ENCODE results near the gene CAPN10.
A peak's percentile ranks its signal among the peaks of the same experiment; 100 is the strongest.

Gene CAPN10

GRCh38 chr2:240637116-240637900 is 50.8 kb downstream of the CAPN10 start:
- DNase-seq (ENCODE audit: low read depth, low spot score) = no peak

GRCh38 chr2:240637901-240638345 is 51.4 kb downstream of the CAPN10 start:
- no peak for DNase-seq (ENCODE audit: low read depth, low spot score)

- no peak for DNase-seq (ENCODE audit: low read depth, low spot score)
Observed at GRCh38 chr2:240638512-240639160, 52.1 kb downstream of the CAPN10 start.

- DNase-seq (ENCODE audit: low read depth, low spot score) = no peak
Observed at GRCh38 chr2:240639566-240639965, 53.0 kb downstream of the CAPN10 start.

- peak; percentile 76 for DNase-seq (ENCODE audit: low read depth, low spot score)
Observed at GRCh38 chr2:240640939-240641338, 54.4 kb downstream of the CAPN10 start.

- no peak for DNase-seq (ENCODE audit: low read depth, low spot score)
Observed at GRCh38 chr2:240642061-240642805, 55.7 kb downstream of the CAPN10 start.

- no peak for DNase-seq (ENCODE audit: low read depth, low spot score)
Observed at GRCh38 chr2:240642806-240643092, 56.2 kb downstream of the CAPN10 start.

- DNase-seq (ENCODE audit: low read depth, low spot score) = no peak
Observed at GRCh38 chr2:240643093-240643810, 56.7 kb downstream of the CAPN10 start.

GRCh38 chr2:240643811-240644150 is 57.2 kb downstream of the CAPN10 start:
- DNase-seq (ENCODE audit: low read depth, low spot score) = no peak

- DNase-seq (ENCODE audit: low read depth, low spot score) = no peak
Observed at GRCh38 chr2:240644171-240644651, 57.7 kb downstream of the CAPN10 start.

GRCh38 chr2:240644859-240645301 is 58.3 kb downstream of the CAPN10 start:
- DNase-seq (ENCODE audit: low read depth, low spot score) = no peak

GRCh38 chr2:240645346-240645745 is 58.8 kb downstream of the CAPN10 start:
- DNase-seq (ENCODE audit: low read depth, low spot score) = no peak

- DNase-seq (ENCODE audit: low read depth, low spot score) = no peak
Observed at GRCh38 chr2:240645801-240646175, 59.3 kb downstream of the CAPN10 start.

- DNase-seq (ENCODE audit: low read depth, low spot score) = no peak
Observed at GRCh38 chr2:240646176-240646899, 59.8 kb downstream of the CAPN10 start.

GRCh38 chr2:240646900-240647502 is 60.5 kb downstream of the CAPN10 start:
- DNase-seq (ENCODE audit: low read depth, low spot score) = no peak

- no peak for DNase-seq (ENCODE audit: low read depth, low spot score)
Observed at GRCh38 chr2:240647503-240648154, 61.1 kb downstream of the CAPN10 start.

GRCh38 chr2:240648155-240648649 is 61.7 kb downstream of the CAPN10 start:
- no peak for DNase-seq (ENCODE audit: low read depth, low spot score)
